K562 (cell line): ENCODE measurements around the gene FARSA. TPM values are rescaled to one million over a fixed set of nuclear protein-coding genes. Genes with fewer than 3 reads are reported as not detected.

Experiments
- CBX2 ChIP-seq: fragments of 200-600 bp; sonication (generic); IDR thresholded peaks from one replicate; pipeline ENCODE4 v1.6.1; 2012; ENCODE audit warnings: mild to moderate bottlenecking, low read length, inconsistent platforms; ENCODE audit not compliant: insufficient read depth, poor library complexity, severe bottlenecking
- DNMT1 ChIP-seq: fragments of 450-650 bp; IDR thresholded peaks from 2 replicates; pipeline ENCODE4 v1.6.1; 2016; ENCODE audit warnings: antibody characterized with exemption, mild to moderate bottlenecking
- HDAC3 ChIP-seq: fragments of 450-650 bp; IDR thresholded peaks from 2 replicates; pipeline ENCODE4 v1.6.1; 2018; ENCODE audit warnings: borderline replicate concordance, mild to moderate bottlenecking, moderate library complexity; ENCODE audit not compliant: partially characterized antibody
- HLTF ChIP-seq: fragments of 450-650 bp; IDR thresholded peaks from 2 replicates; pipeline ENCODE4 v1.6.1; 2016
- POLR3G ChIP-seq: IDR thresholded peaks from 2 replicates; pipeline ENCODE4 v1.6.1; 2011; ENCODE audit not compliant: insufficient read length, insufficient replicate concordance; ENCODE audit errors: extremely low read depth
- POU5F1 ChIP-seq: fragments of 150-350 bp; IDR thresholded peaks from 2 replicates; pipeline ENCODE4 v1.6.1; 2014; ENCODE audit warnings: borderline replicate concordance, low read length, low read depth, mild to moderate bottlenecking; ENCODE audit not compliant: partially characterized antibody
- RAD51 ChIP-seq: fragments of 450-650 bp; IDR thresholded peaks from 2 replicates; pipeline ENCODE4 v1.7.1; 2016; ENCODE audit warnings: low read depth, mild to moderate bottlenecking, borderline replicate concordance
- SIN3B ChIP-seq: fragments of 450-650 bp; IDR thresholded peaks from 2 replicates; pipeline ENCODE4 v1.6.1; 2017; ENCODE audit warnings: low read depth, mild to moderate bottlenecking, moderate library complexity
- STAT5A ChIP-seq: IDR thresholded peaks from 2 replicates; pipeline ENCODE4 v1.6.1; 2012; ENCODE audit warnings: low read length, inconsistent platforms, borderline replicate concordance
- ZNF24 ChIP-seq: fragments of 450-650 bp; IDR thresholded peaks from 2 replicates; pipeline ENCODE4 v1.6.1; 2016
- ZNF3 ChIP-seq: fragments of 250-450 bp; sonication (Bioruptor Pico); IDR thresholded peaks from 2 replicates; pipeline ENCODE4 v1.5.0; 2021; ENCODE audit warnings: mild to moderate bottlenecking, moderate library complexity
- ZNF696 ChIP-seq: fragments of 250-450 bp; sonication (Bioruptor Pico); conservative IDR thresholded peaks from 2 replicates; pipeline ENCODE4 v1.4.0; 2020; ENCODE audit warnings: mild to moderate bottlenecking, moderate library complexity
- ZNF766 ChIP-seq: fragments of 200-800 bp; sonication (Bioruptor generic); conservative IDR thresholded peaks from 2 replicates; pipeline ENCODE4 v1.6.1; 2016; ENCODE audit warnings: missing genetic modification characterization, missing compliant biosample characterization
- polyA plus RNA-seq, 8 experiments: library from polyadenylated mRNA; depleted of rRNA in 4 of 8; stranded (reverse) in 5 of 8; unstranded in 3 of 8; fragments of >200 nt; fragmentation: Nextera tagmentation in 2 of 8; fragmentation: Illumina TruSeq in 1 of 8; extraction: Ambion mirVana in 2 of 8; extraction: Trizol in 1 of 8; gene quantifications; 2 replicates each; pipeline versions ENCODE4 v1.2.1 to v1.2.3, GENCODE V29; 2011 to 2014; ENCODE audit warnings: inconsistent platforms in 1 of 8, missing spikeins in 1 of 8
- total RNA-seq, 7 experiments: library from RNA; depleted of rRNA in 6 of 7; stranded (reverse); fragments of >200 nt in 6 of 7; fragmentation: Illumina TruSeq in 2 of 7; extraction: Trizol in 2 of 7; gene quantifications; 2 replicates each; pipeline versions ENCODE4 v1.2.1 to v1.2.3, GENCODE V29; 2011 to 2021; ENCODE audit warnings: low replicate concordance in 1 of 7
- TF ChIP-seq, protein P1 (sequence below): fragments of 450-650 bp; IDR thresholded peaks from 2 replicates; pipeline ENCODE4 v1.6.1; 2016; ENCODE audit warnings: low read depth, mild to moderate bottlenecking, moderate library complexity
- TF ChIP-seq, protein P2 (sequence below): fragments of 450-650 bp; IDR thresholded peaks from 2 replicates; pipeline ENCODE4 v1.6.1; 2017; ENCODE audit warnings: antibody characterized with exemption
- TF ChIP-seq, protein P3 (sequence below): fragments of 450-650 bp; formaldehyde crosslinking; IDR thresholded peaks from 2 replicates; pipeline ENCODE4 v1.4.0; 2020; ENCODE audit warnings: mild to moderate bottlenecking, moderate library complexity
- TF ChIP-seq, protein P4 (sequence below): fragments of 450-650 bp; IDR thresholded peaks from 2 replicates; pipeline ENCODE4 v1.6.1; 2016; ENCODE audit warnings: mild to moderate bottlenecking

FARSA gene
- total and polyA plus RNA-seq, 9 of the 15 experiments (the other 6 are each of a cell fraction or from before 2014, with no cell fraction given), result 25.2 to 237 (median 89.6) TPM

DNA sequence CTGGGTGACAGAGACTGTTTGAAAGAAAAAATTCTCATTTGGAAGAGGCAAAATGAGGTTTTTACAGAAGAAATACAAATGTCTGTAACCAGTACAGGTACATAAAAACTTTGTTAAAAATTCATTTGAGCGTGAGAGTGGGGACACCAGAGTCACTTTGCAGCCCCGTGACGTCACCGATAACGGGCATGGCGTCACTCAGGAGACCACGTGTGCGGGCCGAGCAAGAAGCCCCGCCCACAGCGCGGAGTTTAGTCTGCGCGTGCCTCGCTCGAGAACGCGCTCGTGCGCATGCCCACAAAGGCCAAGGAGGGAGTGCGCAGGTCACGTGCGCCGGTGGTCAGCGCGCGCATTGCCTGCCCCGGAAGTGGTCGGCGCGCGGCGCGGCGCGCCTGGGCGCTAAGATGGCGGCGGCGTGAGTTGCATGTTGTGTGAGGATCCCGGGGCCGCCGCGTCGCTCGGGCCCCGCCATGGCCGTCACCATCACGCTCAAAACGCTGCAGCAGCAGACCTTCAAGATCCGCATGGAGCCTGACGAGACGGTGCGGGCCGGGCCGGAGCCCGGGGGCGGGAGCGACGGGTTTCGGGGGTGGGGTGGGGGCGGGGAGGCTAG lies 12.1 kb upstream of the FARSA start, which contains the start of gene RAD23A (continued):
- TF ChIP-seq SIN3B, result peak; percentile 83
- TF ChIP-seq, protein P1, sequence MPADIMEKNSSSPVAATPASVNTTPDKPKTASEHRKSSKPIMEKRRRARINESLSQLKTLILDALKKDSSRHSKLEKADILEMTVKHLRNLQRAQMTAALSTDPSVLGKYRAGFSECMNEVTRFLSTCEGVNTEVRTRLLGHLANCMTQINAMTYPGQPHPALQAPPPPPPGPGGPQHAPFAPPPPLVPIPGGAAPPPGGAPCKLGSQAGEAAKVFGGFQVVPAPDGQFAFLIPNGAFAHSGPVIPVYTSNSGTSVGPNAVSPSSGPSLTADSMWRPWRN, result peak; percentile 87
- no peak for TF ChIP-seq STAT5A
- TF ChIP-seq, protein P2, sequence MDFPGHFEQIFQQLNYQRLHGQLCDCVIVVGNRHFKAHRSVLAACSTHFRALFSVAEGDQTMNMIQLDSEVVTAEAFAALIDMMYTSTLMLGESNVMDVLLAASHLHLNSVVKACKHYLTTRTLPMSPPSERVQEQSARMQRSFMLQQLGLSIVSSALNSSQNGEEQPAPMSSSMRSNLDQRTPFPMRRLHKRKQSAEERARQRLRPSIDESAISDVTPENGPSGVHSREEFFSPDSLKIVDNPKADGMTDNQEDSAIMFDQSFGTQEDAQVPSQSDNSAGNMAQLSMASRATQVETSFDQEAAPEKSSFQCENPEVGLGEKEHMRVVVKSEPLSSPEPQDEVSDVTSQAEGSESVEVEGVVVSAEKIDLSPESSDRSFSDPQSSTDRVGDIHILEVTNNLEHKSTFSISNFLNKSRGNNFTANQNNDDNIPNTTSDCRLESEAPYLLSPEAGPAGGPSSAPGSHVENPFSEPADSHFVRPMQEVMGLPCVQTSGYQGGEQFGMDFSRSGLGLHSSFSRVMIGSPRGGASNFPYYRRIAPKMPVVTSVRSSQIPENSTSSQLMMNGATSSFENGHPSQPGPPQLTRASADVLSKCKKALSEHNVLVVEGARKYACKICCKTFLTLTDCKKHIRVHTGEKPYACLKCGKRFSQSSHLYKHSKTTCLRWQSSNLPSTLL, result no peak
- TF ChIP-seq POU5F1, result no peak
- TF ChIP-seq ZNF696 (CRISPR knock-in tag), result no peak
- TF ChIP-seq ZNF766 (CRISPR knock-in tag), result peak; percentile 81
- no peak for TF ChIP-seq ZNF3 (CRISPR knock-in tag)
- no peak for TF ChIP-seq DNMT1
- no peak for TF ChIP-seq HLTF
- TF ChIP-seq, protein P3, sequence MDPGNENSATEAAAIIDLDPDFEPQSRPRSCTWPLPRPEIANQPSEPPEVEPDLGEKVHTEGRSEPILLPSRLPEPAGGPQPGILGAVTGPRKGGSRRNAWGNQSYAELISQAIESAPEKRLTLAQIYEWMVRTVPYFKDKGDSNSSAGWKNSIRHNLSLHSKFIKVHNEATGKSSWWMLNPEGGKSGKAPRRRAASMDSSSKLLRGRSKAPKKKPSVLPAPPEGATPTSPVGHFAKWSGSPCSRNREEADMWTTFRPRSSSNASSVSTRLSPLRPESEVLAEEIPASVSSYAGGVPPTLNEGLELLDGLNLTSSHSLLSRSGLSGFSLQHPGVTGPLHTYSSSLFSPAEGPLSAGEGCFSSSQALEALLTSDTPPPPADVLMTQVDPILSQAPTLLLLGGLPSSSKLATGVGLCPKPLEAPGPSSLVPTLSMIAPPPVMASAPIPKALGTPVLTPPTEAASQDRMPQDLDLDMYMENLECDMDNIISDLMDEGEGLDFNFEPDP, result no peak
- TF ChIP-seq POLR3G, result no peak
- TF ChIP-seq, protein P4, sequence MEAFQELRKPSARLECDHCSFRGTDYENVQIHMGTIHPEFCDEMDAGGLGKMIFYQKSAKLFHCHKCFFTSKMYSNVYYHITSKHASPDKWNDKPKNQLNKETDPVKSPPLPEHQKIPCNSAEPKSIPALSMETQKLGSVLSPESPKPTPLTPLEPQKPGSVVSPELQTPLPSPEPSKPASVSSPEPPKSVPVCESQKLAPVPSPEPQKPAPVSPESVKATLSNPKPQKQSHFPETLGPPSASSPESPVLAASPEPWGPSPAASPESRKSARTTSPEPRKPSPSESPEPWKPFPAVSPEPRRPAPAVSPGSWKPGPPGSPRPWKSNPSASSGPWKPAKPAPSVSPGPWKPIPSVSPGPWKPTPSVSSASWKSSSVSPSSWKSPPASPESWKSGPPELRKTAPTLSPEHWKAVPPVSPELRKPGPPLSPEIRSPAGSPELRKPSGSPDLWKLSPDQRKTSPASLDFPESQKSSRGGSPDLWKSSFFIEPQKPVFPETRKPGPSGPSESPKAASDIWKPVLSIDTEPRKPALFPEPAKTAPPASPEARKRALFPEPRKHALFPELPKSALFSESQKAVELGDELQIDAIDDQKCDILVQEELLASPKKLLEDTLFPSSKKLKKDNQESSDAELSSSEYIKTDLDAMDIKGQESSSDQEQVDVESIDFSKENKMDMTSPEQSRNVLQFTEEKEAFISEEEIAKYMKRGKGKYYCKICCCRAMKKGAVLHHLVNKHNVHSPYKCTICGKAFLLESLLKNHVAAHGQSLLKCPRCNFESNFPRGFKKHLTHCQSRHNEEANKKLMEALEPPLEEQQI, result no peak
- peak; percentile 98 for TF ChIP-seq RAD51
- TF ChIP-seq CBX2, result no peak
- TF ChIP-seq HDAC3, result no peak
- no peak for TF ChIP-seq ZNF24
